Activated CD8-positive, alpha-beta memory T cell treated with anti-CD3 and anti-CD28 coated beads, Interleukin-2, amount 50 U/mL, for 48 hours (primary cell): ENCODE data around the gene LRRC7.

ENCODE experiments used
- DNase-seq: peaks from one replicate; pipeline ENCODE4 v3.0.0-alpha.2; 2020

The LRRC7 gene

GRCh38 chr1:69567652-69568420 is at the start of gene LRRC7:
LRRC7 (plus strand) TSS chr1:69567922; CDS start chr1:69568640, 718 bp downstream.
- DNase-seq, result no peak

GRCh38 chr1:69519006-69519405 is 48.7 kb upstream of the LRRC7 start:
- no peak for DNase-seq

GRCh38 chr1:69520326-69520725 is 47.4 kb upstream of the LRRC7 start:
- no peak for DNase-seq

GRCh38 chr1:69523032-69523431 is 44.7 kb upstream of the LRRC7 start:
- no peak for DNase-seq

GRCh38 chr1:69523461-69523860 is 44.3 kb upstream of the LRRC7 start:
- DNase-seq, result no peak

GRCh38 chr1:69524015-69524414 is 43.7 kb upstream of the LRRC7 start:
- no peak for DNase-seq

GRCh38 chr1:69527273-69527672 is 40.4 kb upstream of the LRRC7 start:
- no peak for DNase-seq

GRCh38 chr1:69528376-69528775 is 39.3 kb upstream of the LRRC7 start:
- DNase-seq, result no peak

- DNase-seq, result no peak
Measured at GRCh38 chr1:69533343-69533742, 34.4 kb upstream of the LRRC7 start.

GRCh38 chr1:69534829-69535228 is 32.9 kb upstream of the LRRC7 start:
- no peak for DNase-seq

- no peak for DNase-seq
Measured at GRCh38 chr1:69535490-69535889, 32.2 kb upstream of the LRRC7 start.

GRCh38 chr1:69540052-69540451 is 27.7 kb upstream of the LRRC7 start:
- DNase-seq, result no peak

GRCh38 chr1:69551476-69552324 is 16.0 kb upstream of the LRRC7 start:
- DNase-seq, result no peak

- no peak for DNase-seq
Measured at GRCh38 chr1:69553726-69554125, 14.0 kb upstream of the LRRC7 start.

GRCh38 chr1:69568421-69569174 is 876 bp downstream of the LRRC7 start:
- no peak for DNase-seq

- DNase-seq, result no peak
Measured at GRCh38 chr1:69569175-69569541, 1.4 kb downstream of the LRRC7 start.

- no peak for DNase-seq
Measured at GRCh38 chr1:69569576-69570328, 2.0 kb downstream of the LRRC7 start.

GRCh38 chr1:69570356-69570755 is 2.6 kb downstream of the LRRC7 start:
- DNase-seq, result no peak

- DNase-seq, result no peak
Measured at GRCh38 chr1:69572921-69573320, 5.2 kb downstream of the LRRC7 start.

GRCh38 chr1:69573911-69574310 is 6.2 kb downstream of the LRRC7 start:
- DNase-seq, result no peak

GRCh38 chr1:69585666-69586065 is 17.9 kb downstream of the LRRC7 start:
- no peak for DNase-seq

GRCh38 chr1:69587391-69587790 is 19.7 kb downstream of the LRRC7 start:
- no peak for DNase-seq

GRCh38 chr1:69589799-69590198 is 22.1 kb downstream of the LRRC7 start:
- DNase-seq, result no peak
